ENCODE data around the gene EIF1AY. TPM values are rescaled to one million over a fixed set of nuclear protein-coding genes. Genes with fewer than 3 reads are reported as not detected.

EIF1AY gene
- polyA plus RNA-seq, 4 donors: 33.5 to 42.2 (median 39.1) TPM; not detected in 1

DNA sequence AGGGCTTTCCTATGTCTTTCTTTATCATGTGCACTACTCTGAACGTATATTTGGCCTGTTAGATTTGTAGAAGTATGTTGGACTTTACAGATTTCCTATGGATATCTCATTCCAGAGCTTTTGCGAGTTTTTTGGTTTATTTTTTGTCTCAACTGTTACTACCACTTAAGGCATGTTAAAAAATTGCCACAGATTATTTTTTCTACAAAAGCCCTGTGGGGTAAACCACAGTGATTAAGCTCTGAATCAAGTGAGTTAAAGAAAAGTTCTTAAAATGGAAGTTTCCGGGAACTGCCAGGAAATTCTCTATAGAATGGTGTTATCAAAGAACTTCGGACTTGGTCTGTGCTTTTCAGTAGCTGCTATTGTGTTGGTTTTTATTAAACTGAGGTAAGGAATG lies 10.6 kb downstream of the EIF1AY start:
- H3K27me3 ChIP-seq (ENCODE audit: control insufficient read depth in 3 of 3, insufficient read depth in 3 of 3, low read length in 3 of 3): no peaks in the 10 kb centered on the region
- WGBS, 3 donors: 81 to 100% (median 85%) methylated on average over 1 to 4 of the region's 4 CpGs
- no peak for DNase-seq
- H3K9me3 ChIP-seq (ENCODE audit: control insufficient read depth in 2 of 2, insufficient read depth in 1 of 2, low read depth in 1 of 2, low read length in 1 of 2): no peaks in the 10 kb centered on the region
- FAIRE-seq: no peak
- H3K36me3 ChIP-seq (ENCODE audit: control insufficient read depth in 3 of 3, insufficient read depth in 2 of 3, low read depth in 1 of 3, low read length in 3 of 3): peaks cover 0 to 3% (median 0%) of the 10 kb centered on the region in 3 donors
- H3K4me3 ChIP-seq (ENCODE audit: low read depth in 1 of 3, low read length in 3 of 3): no peak overlapping the region
- H3K27ac ChIP-seq (ENCODE audit: low read depth in 1 of 3, low read length in 2 of 3): no peak overlapping the region
- no peaks in the 10 kb centered on the region for H3K4me1 ChIP-seq (ENCODE audit: control insufficient read depth in 3 of 3, insufficient read depth in 2 of 3, low read depth in 1 of 3, low read length in 2 of 3)

Other genes with a start within 250 kb of the EIF1AY start
- not detected for gene RPS4Y2, start 180.3 kb downstream of the EIF1AY start, polyA plus RNA-seq